Urothelium cell line (cell line): ENCODE data around the gene CPLANE2.
"Not testable (repeated sequence)": the region's sequence is repeated elsewhere in the genome, so short reads cannot be mapped to it uniquely, and the experiment has no call there.

Source experiments
- DNase-seq: peaks from one replicate; pipeline ENCODE4 v3.0.0; 2011; ENCODE audit warnings: low spot score, mixed read lengths
- FAIRE-seq: peaks from 2 replicates; lab custom pipeline; 2011; peaks lifted over from hg19 to GRCh38; lab: Jason Lieb, UNC

The CPLANE2 gene

DNA sequence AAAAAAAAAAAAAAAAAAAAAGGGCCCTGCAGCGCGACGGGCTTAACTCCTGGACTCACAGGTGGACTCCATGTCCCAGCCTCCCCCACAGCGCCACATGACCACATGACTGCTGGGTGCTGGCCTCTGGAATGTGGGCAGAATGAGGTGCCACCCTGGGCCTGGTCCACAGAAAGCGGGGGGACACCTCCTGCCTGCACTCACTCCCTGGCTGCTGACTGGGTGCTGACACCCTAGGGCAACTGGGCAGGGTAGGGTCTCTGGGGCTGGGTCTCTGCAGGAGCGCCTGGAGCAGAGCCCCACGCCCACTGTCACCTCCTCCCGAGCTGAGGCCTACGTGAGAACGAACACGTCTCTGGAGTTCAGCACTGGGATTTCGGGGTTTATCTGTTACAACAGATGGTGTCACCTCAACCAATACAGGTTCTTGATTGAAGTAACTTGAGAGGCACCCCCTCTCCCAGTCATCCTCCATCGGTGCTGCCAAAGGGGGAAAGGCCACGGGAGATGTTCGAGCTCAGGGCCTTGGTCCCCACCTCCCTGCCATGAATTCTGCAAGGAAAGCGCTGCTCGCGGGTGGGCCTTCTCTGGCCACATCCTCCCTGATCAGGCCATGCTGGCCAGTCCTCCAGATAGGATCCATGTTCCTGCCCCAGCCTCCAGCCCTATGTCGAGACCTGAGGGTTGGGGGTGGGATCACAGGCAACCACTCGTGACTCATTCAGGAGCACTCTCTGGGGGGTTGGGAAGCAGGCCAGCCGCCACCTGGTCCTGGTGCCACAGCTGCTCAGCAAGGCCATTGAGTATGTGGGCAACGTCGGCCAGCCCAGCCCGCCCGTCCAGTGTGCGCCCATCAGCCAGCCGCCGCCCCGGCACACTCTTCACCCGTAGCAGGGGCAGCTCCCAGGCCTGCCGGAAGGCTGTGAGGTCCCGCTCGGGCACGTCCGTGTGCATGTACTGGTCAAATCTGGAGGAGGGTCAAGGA lies 5.4 kb downstream of the CPLANE2 start:
- FAIRE-seq, result no peak
- DNase-seq, result peak; percentile 45

DNA sequence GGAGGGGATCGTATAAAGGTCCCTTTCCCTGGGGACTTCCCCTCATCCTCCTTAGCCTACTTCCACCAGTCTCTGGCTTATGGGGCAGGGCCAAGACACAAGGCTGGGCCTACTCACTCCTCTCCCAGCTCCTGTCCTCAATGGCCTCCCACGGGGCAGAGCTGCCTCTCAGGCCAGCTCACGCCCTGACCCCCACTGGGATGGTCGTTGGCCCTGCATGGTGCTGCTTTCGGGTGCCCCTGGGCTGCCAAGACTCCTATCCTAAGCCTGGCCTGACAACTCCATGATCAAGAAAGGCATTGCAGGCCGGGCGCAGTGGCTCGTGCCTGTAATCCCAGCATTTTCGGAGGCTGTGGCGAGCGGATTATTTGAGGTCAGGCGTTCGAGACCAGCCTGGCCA lies 6.2 kb downstream of the CPLANE2 start:
- no peak for FAIRE-seq
- DNase-seq, result no peak

DNA sequence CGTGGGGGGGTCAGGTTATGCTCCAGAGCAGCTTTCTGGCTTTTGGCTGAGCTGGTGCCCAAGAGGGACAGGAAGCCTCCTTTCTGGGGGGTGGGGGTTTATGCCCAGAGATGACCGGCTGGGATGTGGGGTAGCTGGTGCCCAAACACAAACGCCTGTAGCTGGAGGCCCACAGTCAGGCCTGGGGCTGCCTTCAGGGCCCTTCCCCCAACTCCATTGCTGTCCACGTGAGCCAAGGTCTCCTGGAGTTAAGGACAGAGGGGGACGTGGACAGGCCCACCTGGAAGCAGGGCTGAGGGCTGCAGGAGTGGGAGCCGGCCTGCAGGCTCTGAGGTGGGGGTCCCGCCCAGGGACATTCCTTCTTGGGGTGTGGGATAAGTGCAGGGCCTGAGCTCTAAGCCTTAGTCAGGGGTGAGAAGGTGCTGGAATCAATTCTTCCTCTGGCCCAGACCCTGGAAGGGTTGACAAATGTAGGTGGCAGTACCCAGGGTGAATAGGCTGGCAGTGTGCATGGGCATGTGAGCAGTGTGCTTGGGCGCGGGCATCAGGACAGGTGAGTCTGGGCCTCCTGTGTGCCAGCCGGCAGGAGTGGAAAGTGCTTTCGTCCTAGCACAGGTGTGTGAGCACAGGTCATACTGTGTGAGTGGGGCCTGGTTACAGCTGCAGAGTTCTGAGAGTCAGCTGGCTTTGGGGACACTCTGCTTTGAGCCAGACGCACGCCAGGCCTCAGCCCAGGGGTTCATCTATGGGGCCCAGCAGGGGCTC lies 6.8 kb downstream of the CPLANE2 start:
- DNase-seq (no peak), FAIRE-seq (no peak)

DNA sequence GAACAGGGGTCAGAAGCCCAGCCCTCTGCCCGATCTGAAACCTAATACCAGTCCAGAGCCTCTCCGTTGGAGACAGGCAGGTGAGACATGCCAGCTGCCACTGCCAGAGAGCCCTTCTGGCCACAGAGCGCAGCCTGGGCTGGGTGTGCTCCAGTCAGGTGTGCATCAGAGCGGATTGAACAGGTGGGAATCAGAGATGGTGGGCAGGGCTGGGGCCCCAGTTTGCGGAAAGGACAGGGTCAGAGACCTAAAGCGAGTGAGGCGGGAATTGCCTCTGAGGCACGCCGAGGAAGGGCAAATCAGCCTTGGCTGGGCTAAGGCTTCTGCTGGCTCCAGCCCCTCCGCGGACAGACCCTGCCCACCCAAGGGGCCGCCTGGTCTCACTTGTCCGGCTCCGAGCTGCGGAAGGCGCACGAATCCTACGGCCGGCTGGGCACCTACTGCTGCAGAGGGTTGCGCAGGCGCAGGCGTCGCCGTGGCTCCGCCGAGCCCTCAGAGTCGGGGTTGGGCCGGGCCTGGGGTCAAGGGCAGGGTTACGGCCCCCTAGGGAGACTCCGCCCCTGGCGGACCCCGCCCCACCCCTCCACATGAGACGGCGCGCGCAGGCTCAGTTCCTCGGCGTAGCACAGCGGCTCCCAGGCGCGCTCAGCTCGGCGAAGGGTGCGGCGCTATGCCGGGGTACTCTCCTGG lies 10.3 kb downstream of the CPLANE2 start:
- no peak for DNase-seq
- no peak for FAIRE-seq

DNA sequence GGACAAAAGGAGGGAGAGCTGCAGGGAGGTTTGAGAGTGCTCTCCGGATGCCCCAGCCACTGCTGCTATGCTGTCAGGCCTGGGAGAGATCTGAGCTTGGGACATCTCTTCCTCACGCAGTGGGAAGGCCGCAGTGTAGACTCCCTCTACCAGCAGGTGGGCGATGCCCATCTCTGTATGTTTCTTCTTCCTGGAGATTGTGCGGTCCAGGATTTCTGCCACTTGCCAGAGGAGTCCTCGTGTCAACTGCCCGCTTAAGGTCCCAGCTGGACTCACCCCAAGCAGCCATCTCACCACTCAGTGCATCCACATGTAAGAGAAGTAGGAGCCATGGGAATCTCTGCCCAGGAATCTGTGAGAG lies 10.9 kb downstream of the CPLANE2 start:
- DNase-seq (no peak), FAIRE-seq (no peak)

DNA sequence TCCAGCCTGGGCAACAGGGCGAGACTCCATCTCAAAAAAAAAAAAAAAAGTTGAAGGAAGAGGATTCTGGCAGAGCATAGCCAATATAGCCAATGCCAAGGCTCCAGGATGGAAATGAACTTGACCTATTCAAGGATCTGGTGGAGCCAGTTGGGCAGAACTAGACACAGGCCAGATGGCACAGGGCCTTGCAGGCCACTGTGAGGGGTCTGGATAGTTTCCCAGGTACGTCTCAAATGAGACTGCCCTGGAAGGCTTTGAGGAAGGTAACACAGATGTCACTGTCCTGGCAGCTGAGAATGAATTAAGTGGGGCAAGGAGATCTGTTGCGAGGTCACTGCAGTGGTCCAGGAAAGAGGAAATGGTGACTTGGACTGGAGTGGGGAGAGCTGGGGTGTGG lies 12.5 kb downstream of the CPLANE2 start:
- FAIRE-seq (no peak), DNase-seq (no peak)

DNA sequence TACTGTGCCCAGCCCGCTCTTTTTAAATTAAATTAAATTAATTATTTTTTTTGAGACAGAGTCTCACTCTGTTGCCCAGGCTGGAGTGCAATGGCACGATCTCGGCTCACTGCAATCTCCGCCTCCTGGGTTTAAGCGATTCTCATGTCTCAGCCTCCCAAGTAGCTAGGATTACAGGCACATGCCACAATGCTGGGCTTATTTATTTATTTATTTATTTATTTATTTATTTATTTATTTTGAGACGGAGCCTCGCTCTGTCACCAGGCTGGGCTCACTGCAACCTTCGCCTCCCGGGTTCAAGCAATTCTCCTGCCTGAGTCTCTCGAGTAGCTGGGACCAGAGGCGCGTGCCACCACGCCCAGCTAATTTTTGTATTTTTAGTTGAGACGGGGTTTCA lies 14.3 kb downstream of the CPLANE2 start:
- FAIRE-seq, DNase-seq: not testable (repeated sequence)

DNA sequence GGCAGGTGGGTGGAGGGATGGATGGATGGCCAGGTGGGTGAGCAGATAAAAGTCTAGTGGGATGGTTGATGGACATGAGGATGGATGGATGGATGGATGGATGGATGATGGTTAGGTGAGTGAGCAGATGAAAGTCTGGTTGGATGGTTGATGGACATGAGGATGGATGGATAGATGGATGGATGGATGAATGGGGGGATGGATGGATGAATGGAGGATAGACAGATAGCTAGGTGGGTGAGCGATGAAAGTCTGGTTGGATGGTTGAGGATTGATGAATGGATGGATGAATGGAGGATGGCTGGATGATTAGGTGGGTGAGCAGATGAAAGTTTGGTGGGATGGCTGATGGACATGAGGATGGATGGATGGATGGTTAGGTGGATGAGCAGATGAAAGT lies 15.5 kb downstream of the CPLANE2 start:
- FAIRE-seq, result peak; percentile 58
- DNase-seq, result no peak

DNA sequence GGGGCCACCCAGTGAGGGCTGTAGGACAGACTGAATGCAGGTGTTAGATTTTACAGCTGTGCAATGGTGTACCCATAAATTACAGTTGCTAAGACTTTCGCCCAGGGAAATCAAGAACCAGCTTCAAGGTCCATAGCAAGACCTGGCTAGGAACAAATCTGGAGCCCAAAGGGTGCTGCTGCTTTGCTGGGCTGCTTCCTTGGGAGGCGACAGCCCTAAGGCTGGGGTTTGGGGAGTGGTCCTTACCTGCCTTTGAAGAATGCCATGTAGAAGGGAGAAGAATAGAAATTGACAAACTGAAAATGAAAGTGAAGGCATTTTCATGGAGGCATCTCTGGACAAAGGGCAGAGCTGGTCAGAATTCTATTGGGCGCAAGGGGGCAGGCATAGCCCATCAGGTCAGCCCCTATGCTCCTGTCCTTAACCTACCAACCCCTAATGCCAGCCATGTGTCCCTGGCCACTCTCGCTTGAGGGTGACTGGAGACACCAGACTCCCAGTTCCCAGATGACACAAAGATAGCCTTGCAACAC lies 16.9 kb downstream of the CPLANE2 start:
- no peak for FAIRE-seq

DNA sequence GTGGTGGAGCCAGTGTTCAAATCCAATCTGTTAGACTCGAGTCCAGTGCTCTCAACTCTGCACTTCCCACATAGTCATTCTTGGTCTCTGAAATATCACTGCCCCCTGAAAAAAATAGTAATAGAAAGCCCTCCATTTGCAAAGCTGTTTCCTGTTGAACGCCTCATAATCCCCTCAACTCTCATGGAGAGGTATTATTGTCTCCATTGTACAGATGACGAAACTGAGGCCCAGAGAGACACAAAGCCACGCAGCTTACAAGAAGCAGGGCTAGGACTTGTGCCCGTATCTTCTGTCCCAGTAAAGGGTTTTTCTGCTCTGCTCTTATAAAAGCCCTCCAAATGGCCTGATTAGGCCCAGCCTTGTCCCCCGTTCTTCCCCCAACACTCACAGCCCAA lies 18.3 kb downstream of the CPLANE2 start:
- DNase-seq (no peak), FAIRE-seq (no peak)

More for the DNA sequence above, 16.9 kb downstream of the CPLANE2 start:
- no peak for DNase-seq

DNA sequence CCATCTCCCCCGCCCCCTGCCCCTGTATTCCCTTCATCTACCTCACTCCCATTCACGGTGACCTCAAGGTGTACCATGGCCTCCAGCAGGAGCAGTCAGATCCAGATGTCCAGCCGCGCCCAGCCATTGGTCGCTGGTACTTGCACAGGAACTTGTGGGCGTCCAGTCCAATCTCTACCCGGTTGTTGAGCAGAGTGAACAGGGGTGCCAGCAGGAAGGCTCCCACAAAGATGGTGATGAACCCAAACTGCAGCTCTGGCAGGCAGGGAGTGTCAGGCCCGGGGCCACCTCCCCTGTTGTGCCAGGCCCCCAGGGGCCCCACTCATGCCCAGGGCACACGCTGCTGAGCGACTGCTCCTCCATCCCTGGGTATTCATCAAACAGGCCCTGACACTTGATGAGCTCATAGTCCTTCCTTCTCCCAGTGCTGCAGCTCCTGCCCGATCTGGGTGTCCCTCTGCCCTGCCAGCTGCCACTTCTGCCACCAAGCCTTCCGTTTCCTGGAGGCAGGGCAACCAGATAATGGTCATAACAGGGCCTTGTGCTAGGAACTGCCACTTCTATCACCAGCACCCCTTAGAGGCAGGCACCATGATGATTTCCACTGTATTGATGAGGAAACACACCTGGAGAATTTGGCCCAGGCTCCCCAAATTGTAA lies 18.8 kb downstream of the CPLANE2 start:
- FAIRE-seq, result no peak
- DNase-seq, result no peak

DNA sequence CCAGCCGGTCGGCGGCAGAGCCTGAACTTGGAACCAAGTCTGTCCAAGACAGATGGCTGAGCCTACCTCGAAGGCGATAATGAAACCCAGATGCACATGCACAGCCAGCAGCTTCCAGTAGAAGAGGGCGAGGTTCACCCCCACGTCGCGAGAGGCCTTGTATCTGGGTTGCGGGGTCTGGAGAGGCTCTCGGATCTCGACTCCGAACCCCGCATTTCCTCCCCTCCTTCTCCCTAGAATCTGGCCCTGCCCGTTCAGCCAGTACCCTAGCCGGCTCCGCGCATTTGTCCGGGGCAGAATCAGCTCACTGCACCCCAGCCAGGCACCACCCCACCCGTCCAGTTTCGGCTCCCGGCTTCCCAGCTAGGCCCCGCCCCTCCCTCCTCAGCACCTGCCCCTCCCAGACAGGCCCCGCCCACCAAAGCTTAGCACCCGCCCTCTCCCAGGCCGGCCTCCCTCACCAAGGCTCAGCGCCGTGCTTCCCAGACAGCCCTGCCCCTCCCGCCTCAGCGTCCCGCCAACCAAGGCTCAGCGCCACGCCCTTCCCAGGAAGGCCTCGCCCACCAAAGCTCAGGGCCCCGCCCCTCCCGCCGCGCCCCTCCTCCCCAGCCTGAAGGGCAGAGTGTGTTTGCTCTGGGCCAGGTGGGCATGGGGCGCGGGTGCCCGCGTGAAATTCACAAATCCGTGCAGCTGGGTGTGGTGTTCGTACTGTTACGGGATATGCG lies 19.8 kb downstream of the CPLANE2 start:
- FAIRE-seq (no peak), DNase-seq (peak; percentile 34)

DNA sequence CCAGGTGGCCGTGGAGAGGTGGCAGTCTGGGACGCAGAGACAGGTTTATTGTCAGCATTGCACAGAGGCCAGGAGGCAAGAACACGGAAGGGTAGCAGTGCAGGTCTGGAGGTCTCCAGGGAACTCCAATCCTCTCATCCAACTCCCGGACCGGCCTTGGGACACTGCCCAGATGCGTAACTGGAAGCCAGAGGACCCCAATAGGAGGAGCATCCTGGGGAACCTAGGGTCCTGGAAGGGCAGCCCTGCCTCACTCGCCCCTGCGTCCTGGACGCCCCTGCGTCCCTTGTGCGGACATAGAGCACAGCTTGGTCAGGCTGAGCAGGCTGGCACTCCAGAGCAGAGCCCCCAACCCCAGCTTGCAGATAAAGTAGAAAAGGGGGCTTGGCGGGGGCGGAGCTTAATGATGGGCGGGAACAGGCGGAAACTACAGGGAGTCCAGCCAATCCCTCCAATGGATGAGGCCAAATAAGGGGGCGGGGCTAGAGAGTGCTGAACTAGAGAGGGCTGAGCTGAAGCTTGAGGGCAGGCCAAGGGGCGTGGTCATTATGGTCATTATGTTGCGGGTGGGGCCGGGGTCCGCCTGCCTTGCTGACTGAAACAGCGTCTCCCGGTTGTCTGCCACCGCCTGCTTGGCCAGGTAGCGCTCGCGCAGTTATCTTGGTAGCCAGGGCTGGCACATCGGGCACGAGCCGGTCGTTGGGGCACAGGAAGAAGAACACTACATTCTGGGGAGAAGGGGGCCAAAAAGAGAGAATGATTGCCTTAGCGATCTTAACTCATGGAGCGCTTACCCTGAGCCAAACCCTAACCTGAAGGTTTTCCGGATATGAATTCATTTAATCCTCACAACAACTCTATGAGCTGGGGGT lies 20.9 kb downstream of the CPLANE2 start:
- FAIRE-seq, result no peak
- no peak for DNase-seq

DNA sequence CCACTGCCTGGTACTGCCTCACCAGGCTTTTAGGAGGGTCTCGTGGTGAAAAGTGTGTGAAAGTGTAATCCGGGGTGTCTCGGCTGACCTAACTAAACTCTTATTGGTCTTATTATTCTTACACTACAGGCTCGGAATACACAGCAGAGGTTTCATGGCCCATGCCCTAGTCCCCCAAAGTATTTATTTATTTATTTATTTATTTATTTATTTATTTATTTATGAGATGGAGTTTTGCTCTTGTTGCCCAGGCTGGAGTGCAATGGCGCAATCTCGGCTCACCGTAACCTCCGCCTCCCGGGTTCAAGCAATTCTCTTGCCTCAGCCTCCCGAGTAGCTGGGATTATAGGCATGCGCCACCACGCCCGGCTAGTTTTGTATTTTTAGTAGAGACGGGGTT lies 21.7 kb downstream of the CPLANE2 start:
- FAIRE-seq, DNase-seq: not testable (repeated sequence)

DNA sequence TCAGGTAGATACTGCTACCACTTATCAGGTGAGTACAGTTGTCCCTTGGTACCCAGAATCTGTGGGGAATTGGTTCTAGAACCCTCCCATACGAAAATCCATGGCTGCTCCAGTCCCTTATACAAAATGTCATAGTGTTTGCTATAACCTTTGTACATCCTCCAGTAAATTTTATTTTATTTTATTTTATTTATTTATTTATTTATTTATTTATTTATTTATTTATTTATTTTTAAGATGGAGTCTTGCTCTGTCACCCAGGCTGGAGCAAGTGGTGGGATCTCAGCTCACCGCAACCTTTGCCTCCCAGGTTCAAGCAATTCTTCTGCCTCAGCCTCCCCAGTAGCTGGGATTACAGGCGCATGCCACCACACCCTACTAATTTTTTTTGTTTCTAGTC lies 23.4 kb downstream of the CPLANE2 start:
- DNase-seq, FAIRE-seq: not testable (repeated sequence)

DNA sequence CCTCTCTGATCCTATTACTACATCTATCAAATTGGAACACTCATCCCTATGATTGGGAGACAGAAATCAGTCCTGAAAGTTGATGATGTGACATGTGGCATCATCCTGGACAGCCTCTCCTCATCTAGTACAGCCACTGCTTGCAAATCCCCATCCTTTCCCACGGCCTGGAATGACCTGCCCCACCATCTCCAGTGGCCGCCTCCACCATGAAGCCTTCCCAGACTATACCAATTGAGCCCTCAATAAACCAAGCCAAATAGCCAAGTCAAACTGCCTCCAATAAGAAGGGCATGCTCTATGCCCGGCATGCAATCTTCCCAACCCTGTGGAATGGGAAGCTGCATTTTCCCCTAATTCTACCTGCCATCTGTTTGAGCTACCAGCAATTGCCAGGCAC lies 24.0 kb downstream of the CPLANE2 start:
- FAIRE-seq, result no peak
- DNase-seq, result no peak

DNA sequence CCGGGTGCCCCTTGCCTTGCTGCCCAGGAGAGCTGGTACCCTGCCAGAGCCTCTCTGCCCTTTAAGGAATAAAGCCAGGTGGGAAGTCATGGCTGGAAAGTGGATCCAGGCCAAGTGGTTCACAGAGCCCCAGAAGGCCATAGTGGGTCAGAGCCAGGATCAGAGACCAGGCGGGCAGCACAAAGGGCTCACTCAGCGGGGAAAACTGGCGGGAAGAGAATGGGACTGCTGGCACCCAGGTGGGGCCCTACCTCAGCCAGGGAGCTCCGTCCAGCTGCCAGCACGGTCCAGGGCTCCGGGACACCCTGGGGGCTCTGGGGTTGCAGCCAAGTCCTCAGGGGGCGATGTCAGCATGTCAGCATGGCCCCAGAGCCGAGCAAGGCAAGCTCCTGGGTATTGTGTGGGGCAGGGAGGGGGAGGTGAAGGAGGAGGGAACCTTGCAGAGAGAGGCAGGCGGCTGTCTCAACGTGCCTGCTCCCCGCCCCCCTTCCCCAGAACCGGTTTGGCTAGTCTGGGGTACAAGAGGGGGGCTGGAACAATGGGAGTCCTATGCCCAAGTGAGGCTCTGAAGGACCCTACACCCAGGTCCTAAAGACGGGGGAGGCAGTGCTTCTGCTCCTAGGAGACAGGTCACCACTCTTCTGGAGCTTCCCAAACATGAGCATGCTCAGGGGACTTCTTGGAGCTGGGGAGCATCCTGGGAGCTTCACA lies 24.6 kb downstream of the CPLANE2 start, which contains the start of gene ARHGEF19:
TSS of gene ARHGEF19 (minus strand) at position 402 of the 711 bp plus-strand sequence. CDS start 3,598 bp downstream, outside the sequence.
- FAIRE-seq, result no peak
- DNase-seq, result no peak

DNA sequence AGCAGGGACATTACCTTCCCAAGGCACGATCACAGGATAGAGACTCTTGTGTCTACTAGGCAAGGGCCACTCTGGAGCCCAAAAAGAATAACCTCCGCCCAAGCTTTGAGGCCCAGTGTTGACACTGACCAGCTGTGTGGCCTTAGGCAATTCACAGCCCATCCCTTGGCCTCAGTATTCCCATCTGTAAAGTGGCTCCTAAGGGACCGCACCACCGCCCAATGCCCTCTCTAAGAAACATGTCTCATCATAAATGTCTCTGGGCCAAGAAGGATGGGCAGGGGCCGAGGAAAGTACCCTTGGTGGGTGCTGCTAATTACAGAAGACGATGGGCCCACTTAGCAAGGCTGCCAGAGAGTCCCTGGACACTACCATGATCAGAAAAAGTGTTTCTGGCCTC lies 25.2 kb downstream of the CPLANE2 start:
- DNase-seq (no peak), FAIRE-seq (no peak)
